K562 (cell line): ENCODE data around the gene LCE1F. TPM values are rescaled to one million over a fixed set of nuclear protein-coding genes. Genes with fewer than 3 reads are reported as not detected.

ENCODE experiments used
- ATAC-seq: fragments of 200-7000 bp; cut with Tn5 transposase; 3 replicates; pipeline ENCODE4 v1.9.1; 2020; ENCODE audit warnings: moderate library complexity
- BruUV-seq: library from RNA; stranded (reverse); fragments of 400-500 nt; replicated peaks from 2 replicates; lab custom pipeline; 2021; lab: Mats Ljungman, UMichigan
- CTCF ChIA-PET: fragments of 300-600 bp; formaldehyde crosslinking; extraction: SDS; loops from one replicate; lab custom pipeline; 2021; ENCODE audit warnings: low intra/inter-chr PET ratio; lab: Yijun Ruan, JAX
- POLR2A ChIA-PET: fragments of 300-600, 350-650 bp; sonication (Branson Sonifier 250); formaldehyde crosslinking; extraction: SDS; loops from one replicate; lab custom pipeline; 2021; ENCODE audit warnings: antibody characterized with exemption, inconsistent platforms; lab: Yijun Ruan, JAX
- DNase-seq, 4 experiments: peaks; one replicate each; pipeline versions ENCODE4 v3.0.0 to v3.0.0-alpha.2; 2011 to 2018; ENCODE audit warnings: low spot score in 3 of 4, mixed read lengths in 3 of 4; ENCODE audit errors: extremely low read depth in 1 of 4
- FAIRE-seq: peaks from 2 replicates; lab custom pipeline; 2011; peaks lifted over from hg19 to GRCh38; lab: Jason Lieb, UNC
- H2AFZ ChIP-seq: 2 replicates; pipeline ENCODE4 v1.6.0; 2011; ENCODE audit warnings: low read depth, low read length, control low read depth, inconsistent platforms
- H3K27ac ChIP-seq: fragments of 200-600 bp; 3 replicates; pipeline ENCODE4 v1.8.0; 2011; ENCODE audit warnings: low read depth, mild to moderate bottlenecking, control low read depth, inconsistent platforms, low read length, moderate library complexity, mixed read lengths; ENCODE audit errors: extremely low read depth
- H3K27me3 ChIP-seq, 2 experiments: fragments of 300-600 bp in 1 of 2; 2 replicates in 1 of 2; 3 replicates in 1 of 2; pipeline versions ENCODE4 v1.6.0 to v1.8.0; 2011; ENCODE audit warnings: inconsistent platforms in 2 of 2, low read length in 2 of 2, mild to moderate bottlenecking in 1 of 2, mixed read lengths in 1 of 2, moderate library complexity in 1 of 2; ENCODE audit not compliant: control insufficient read depth in 2 of 2, insufficient read depth in 2 of 2
- H3K36me3 ChIP-seq: fragments of 300-600 bp; 3 replicates; pipeline ENCODE4 v1.8.0; 2011; ENCODE audit warnings: mild to moderate bottlenecking, low read length, inconsistent platforms; ENCODE audit not compliant: control insufficient read depth, insufficient read depth
- H3K4me1 ChIP-seq, 2 experiments: fragments of 200-600 bp in 1 of 2; replicated peaks in 1 of 2; 2 replicates in 1 of 2; 3 replicates in 1 of 2; pipeline versions ENCODE4 v1.5.1 to v1.8.0; 2011; ENCODE audit warnings: inconsistent platforms in 2 of 2, low read length in 2 of 2, mild to moderate bottlenecking in 1 of 2, mixed read lengths in 1 of 2, moderate library complexity in 1 of 2; ENCODE audit not compliant: control insufficient read depth in 2 of 2, insufficient read depth in 2 of 2
- H3K4me2 ChIP-seq: 2 replicates; pipeline ENCODE4 v1.6.1; 2011; ENCODE audit warnings: low read length, control low read depth, inconsistent platforms, mixed read lengths; ENCODE audit not compliant: insufficient read depth
- H3K4me3 ChIP-seq: fragments of 200-600 bp; sonication (generic), shearing (Covaris generic); 2 replicates; pipeline ENCODE4 v1.5.1; 2016; ENCODE audit warnings: control low read depth, inconsistent platforms
- H3K79me2 ChIP-seq: fragments of 200-600 bp; 3 replicates; pipeline ENCODE4 v1.8.0; 2011; ENCODE audit warnings: low read length, inconsistent platforms; ENCODE audit not compliant: control insufficient read depth, insufficient read depth
- H3K9ac ChIP-seq, 2 experiments: 2 replicates each; pipeline versions ENCODE4 v1.6.0 to v1.6.1; 2011; ENCODE audit warnings: low read depth in 2 of 2, low read length in 2 of 2, control low read depth in 1 of 2, inconsistent platforms in 1 of 2, mild to moderate bottlenecking in 1 of 2, mixed read lengths in 1 of 2; ENCODE audit not compliant: insufficient read depth in 1 of 2
- H3K9me1 ChIP-seq: one replicate; pipeline ENCODE4 v1.6.0; 2011; ENCODE audit warnings: inconsistent platforms, mild to moderate bottlenecking, low read length, moderate library complexity; ENCODE audit not compliant: control insufficient read depth, insufficient read depth
- H3K9me3 ChIP-seq: replicated peaks from 2 replicates; pipeline ENCODE4 v1.5.1; 2011; ENCODE audit warnings: low read depth, low read length, inconsistent platforms; ENCODE audit not compliant: control insufficient read depth, insufficient read depth
- H4K20me1 ChIP-seq: replicated peaks from 2 replicates; pipeline ENCODE4 v1.6.1; 2011; ENCODE audit warnings: low read length, inconsistent platforms, mixed read lengths; ENCODE audit not compliant: control insufficient read depth, insufficient read depth
- BACH1 ChIP-seq: fragments of 200-800 bp; sonication (Bioruptor generic); IDR thresholded peaks from 2 replicates; pipeline ENCODE4 v1.6.1; 2016; ENCODE audit warnings: missing genetic modification characterization, missing compliant biosample characterization
- BRD4 ChIP-seq: fragments of 200-600 bp; sonication (generic); IDR thresholded peaks from 2 replicates; pipeline ENCODE4 v1.6.1; 2017; ENCODE audit warnings: inconsistent platforms
- FOXM1 ChIP-seq, 2 experiments: fragments of 450-650 bp in 1 of 2; sonication (generic) in 1 of 2; formaldehyde crosslinking in 1 of 2; IDR thresholded peaks; 2 replicates each; pipeline versions ENCODE4 v1.6.1 to v1.9.0; 2017 to 2022; ENCODE audit warnings: low read depth in 2 of 2, mild to moderate bottlenecking in 2 of 2, missing genetic modification reagents in 1 of 2, moderate library complexity in 1 of 2
- HIVEP1 ChIP-seq: fragments of 250-450 bp; sonication (Bioruptor Pico); IDR thresholded peaks from 2 replicates; pipeline ENCODE4 v1.4.0; 2020; ENCODE audit warnings: mild to moderate bottlenecking
- JUND ChIP-seq, 2 experiments: IDR thresholded peaks; 2 replicates in 1 of 2; 3 replicates in 1 of 2; pipeline ENCODE4 v1.6.1; 2011; ENCODE audit warnings: borderline replicate concordance in 2 of 2, low read depth in 2 of 2, low read length in 2 of 2, improper control_type of control experiment in 1 of 2, missing biosample characterization in 1 of 2, missing genetic modification characterization in 1 of 2, missing genetic modification reagents in 1 of 2
- MIER1 ChIP-seq: fragments of 450-650 bp; IDR thresholded peaks from 2 replicates; pipeline ENCODE4 v1.6.1; 2016; ENCODE audit warnings: antibody characterized with exemption, mild to moderate bottlenecking, low read depth
- MNT ChIP-seq, 2 experiments: fragments of 450-650 bp; conservative IDR thresholded peaks; 2 replicates each; pipeline ENCODE4 v1.6.1; 2017; ENCODE audit warnings: mild to moderate bottlenecking in 2 of 2, moderate library complexity in 2 of 2
- NR4A1 ChIP-seq, 2 experiments: fragments of 250-450 bp in 1 of 2; fragments of 450-650 bp in 1 of 2; sonication (Bioruptor Pico) in 1 of 2; IDR thresholded peaks; 2 replicates each; pipeline versions ENCODE4 v1.4.0 to v1.6.1; 2016 to 2020; ENCODE audit warnings: mild to moderate bottlenecking in 2 of 2, missing compliant biosample characterization in 1 of 2, missing genetic modification characterization in 1 of 2, moderate library complexity in 1 of 2
- RBM15 ChIP-seq: fragments of 200-400 bp; formaldehyde crosslinking; IDR thresholded peaks from 2 replicates; pipeline ENCODE4 v1.6.1; 2018; ENCODE audit warnings: mild to moderate bottlenecking, low read length, moderate library complexity; ENCODE audit not compliant: insufficient read depth
- SREBF2 ChIP-seq: sonication (generic); formaldehyde crosslinking; IDR thresholded peaks from 2 replicates; pipeline ENCODE4 v1.4.0; 2020; ENCODE audit warnings: mild to moderate bottlenecking, missing genetic modification reagents
- ZNF592 ChIP-seq: fragments of 450-650 bp; IDR thresholded peaks from 2 replicates; pipeline ENCODE4 v1.6.1; 2017; ENCODE audit warnings: antibody characterized with exemption, mild to moderate bottlenecking
- ZNF696 ChIP-seq: fragments of 250-450 bp; sonication (Bioruptor Pico); conservative IDR thresholded peaks from 2 replicates; pipeline ENCODE4 v1.4.0; 2020; ENCODE audit warnings: mild to moderate bottlenecking, moderate library complexity
- ZNF766 ChIP-seq: fragments of 200-800 bp; sonication (Bioruptor generic); conservative IDR thresholded peaks from 2 replicates; pipeline ENCODE4 v1.6.1; 2016; ENCODE audit warnings: missing genetic modification characterization, missing compliant biosample characterization
- ZNF79 ChIP-seq: fragments of 250-450 bp; sonication (Bioruptor Pico); IDR thresholded peaks from 2 replicates; pipeline ENCODE4 v1.4.0; 2020; ENCODE audit warnings: low read depth, mild to moderate bottlenecking, moderate library complexity
- WGBS: fragments of 100-300 bp; shearing (Covaris generic); methylation state at CpG from one replicate; pipeline ENCODE4 v1.1.6; 2016; ENCODE audit warnings: low coverage, mixed read lengths; ENCODE audit not compliant: insufficient coverage; ENCODE audit errors: missing lambda C conversion rate; 5-methylcytosine and 5-hydroxymethylcytosine counted together
- in situ Hi-C: fragments of 300-500 bp; cut with MboI; formaldehyde crosslinking; loops from 4 replicates; pipeline ENCODE4 v1.15.0; 2018; ENCODE audit warnings: inconsistent platforms, mixed read lengths
- intact Hi-C: fragments of 100-400 bp; cut with micrococcal nuclease; formaldehyde crosslinking; loops from 2 replicates; pipeline ENCODE4 v1.14.2; 2022
- polyA plus RNA-seq, 8 experiments: library from polyadenylated mRNA; depleted of rRNA in 4 of 8; stranded (reverse) in 5 of 8; unstranded in 3 of 8; fragments of >200 nt; fragmentation: Nextera tagmentation in 2 of 8; fragmentation: Illumina TruSeq in 1 of 8; extraction: Ambion mirVana in 2 of 8; extraction: Trizol in 1 of 8; gene quantifications; 2 replicates each; pipeline versions ENCODE4 v1.2.1 to v1.2.3, GENCODE V29; 2011 to 2014; ENCODE audit warnings: inconsistent platforms in 1 of 8, missing spikeins in 1 of 8
- total RNA-seq, 7 experiments: library from RNA; depleted of rRNA in 6 of 7; stranded (reverse); fragments of >200 nt in 6 of 7; fragmentation: Illumina TruSeq in 2 of 7; extraction: Trizol in 2 of 7; gene quantifications; 2 replicates each; pipeline versions ENCODE4 v1.2.1 to v1.2.3, GENCODE V29; 2011 to 2021; ENCODE audit warnings: low replicate concordance in 1 of 7

Gene LCE1F
- total and polyA plus RNA-seq, 9 of the 15 experiments (the other 6 are each of a cell fraction or from before 2014, with no cell fraction given), result not detected

DNA sequence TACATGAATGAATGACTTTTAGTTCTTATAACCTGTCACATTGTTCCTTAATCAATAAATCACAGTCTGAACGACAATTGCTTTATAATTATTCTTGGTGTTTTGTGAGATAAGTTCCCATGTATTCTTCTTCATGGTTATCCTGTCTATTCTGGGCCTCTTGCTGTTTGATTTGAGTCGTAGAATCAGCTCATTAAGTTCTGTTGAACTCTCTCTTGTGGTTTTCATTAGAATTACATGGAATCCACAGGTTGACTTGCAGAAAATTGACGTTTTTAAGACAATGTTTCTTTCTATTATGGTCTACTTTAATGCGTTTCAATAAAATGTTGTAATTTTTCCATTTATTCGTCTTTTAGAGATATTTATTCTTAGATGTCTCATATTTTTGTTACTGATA, 48.4 kb downstream of the LCE1F start:
- Histone ChIP-seq H3K4me3 (no peak overlapping the region), H3K27ac (no peak overlapping the region), H3K36me3 (no peaks in the 10 kb centered on the region), H3K9me3 (no peaks in the 10 kb centered on the region), H3K4me1 (no peaks in the 10 kb centered on the region), H3K4me2 (no peak overlapping the region), H4K20me1 (no peaks in the 10 kb centered on the region), H3K9me1 (no peaks in the 10 kb centered on the region), H3K79me2 (no peaks in the 10 kb centered on the region), H3K27me3 (no peaks in the 10 kb centered on the region), H3K9ac (no peak overlapping the region), H2AFZ (no peak overlapping the region)
- no peak for DNase-seq
- in situ Hi-C loops (no loop called here), intact Hi-C loops (no loop called here)
- ChIA-PET POLR2A (no interaction called here), CTCF (no interaction called here)
- BruUV-seq, result no TSS peak
- no peak for ATAC-seq
- 0% methylated on average over 5 of the region's 5 CpGs for WGBS
- FAIRE-seq, result no peak
- TF ChIP-seq JUND (IDR thresholded peaks at IDR 0.05; ENCODE audit: borderline replicate concordance, low read depth, low read length) (no peak), JUND (tag; IDR thresholded peaks at IDR 0.05; ENCODE audit: borderline replicate concordance, low read depth, low read length) (no peak), HIVEP1 (no peak), FOXM1 (IDR thresholded peaks at IDR 0.05; ENCODE audit: low read depth) (no peak), FOXM1 (CRISPR knock-in tag; IDR thresholded peaks at IDR 0.05; ENCODE audit: low read depth) (no peak), BACH1 (tag) (no peak), ZNF766 (CRISPR knock-in tag) (no peak), NR4A1 (CRISPR knock-in tag; IDR thresholded peaks at IDR 0.05) (no peak), NR4A1 (tag; IDR thresholded peaks at IDR 0.05) (no peak), ZNF592 (no peak), SREBF2 (CRISPR knock-in tag) (no peak), MNT (conservative IDR thresholded peaks at IDR 0.05) (no peak), BRD4 (no peak), MIER1 (no peak), ZNF696 (CRISPR knock-in tag) (no peak), RBM15 (no peak), ZNF79 (no peak)
